ENCODE data around the gene STAG2.
"Not testable (repeated sequence)": the region's sequence is repeated elsewhere in the genome, so short reads cannot be mapped to it uniquely, and the experiment has no call there.

The STAG2 gene

DNA sequence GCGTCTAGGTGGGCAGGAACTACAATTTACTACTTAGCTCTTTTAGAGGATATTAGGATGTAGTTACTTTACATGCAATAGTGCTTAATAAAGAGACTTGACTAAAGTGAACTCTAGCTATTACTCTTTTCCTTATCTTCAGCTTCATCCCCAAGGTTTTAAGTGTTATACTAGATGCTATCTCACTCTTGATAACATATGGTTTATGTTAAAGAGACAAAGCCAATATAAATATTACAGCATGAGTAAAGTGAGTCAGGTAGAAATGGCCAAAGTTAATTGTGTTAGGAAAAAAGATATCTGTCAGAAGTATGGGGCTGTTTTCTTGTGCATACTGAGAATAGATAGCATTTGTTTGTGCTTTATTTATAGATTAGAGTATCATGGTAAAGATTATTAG lies 80.5 kb downstream of the STAG2 start:
- no peak for DNase-seq (ENCODE audit: low read depth)

DNA sequence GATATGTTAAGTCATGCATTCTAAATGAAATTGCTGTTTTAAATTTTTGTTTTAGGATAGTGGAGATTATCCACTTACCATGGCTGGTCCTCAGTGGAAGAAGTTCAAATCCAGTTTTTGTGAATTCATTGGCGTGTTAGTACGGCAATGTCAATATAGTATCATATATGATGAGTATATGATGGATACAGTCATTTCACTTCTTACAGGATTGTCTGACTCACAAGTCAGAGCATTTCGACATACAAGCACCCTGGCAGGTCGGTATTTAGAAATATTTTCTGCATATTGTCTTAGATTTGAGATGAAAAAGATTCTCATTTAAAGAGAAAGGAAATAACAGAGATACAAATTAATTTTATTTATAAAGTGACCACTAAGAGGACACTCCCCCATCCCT lies 83.6 kb downstream of the STAG2 start:
- no peak for DNase-seq (ENCODE audit: low read depth)

DNA sequence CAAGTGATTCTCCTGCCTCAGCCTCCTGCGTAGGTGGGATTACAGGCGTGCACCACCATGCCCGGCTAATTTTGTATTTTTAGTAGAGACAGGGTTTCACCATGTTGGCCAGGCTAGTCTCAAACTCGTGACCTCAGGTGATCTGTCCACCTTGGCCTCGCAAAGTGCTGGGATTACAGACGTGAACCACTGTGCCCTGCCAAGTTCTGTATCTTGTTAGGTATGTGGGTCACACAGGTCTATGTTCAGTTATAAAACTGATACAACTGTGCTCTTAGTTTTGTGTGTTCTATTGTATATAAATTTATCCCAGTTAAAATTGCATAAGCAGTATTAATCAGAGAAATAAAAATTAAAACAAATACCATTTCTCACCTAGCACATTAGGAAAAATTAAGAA lies 122.9 kb downstream of the STAG2 start:
- DNase-seq (ENCODE audit: low read depth) = not testable (repeated sequence)

DNA sequence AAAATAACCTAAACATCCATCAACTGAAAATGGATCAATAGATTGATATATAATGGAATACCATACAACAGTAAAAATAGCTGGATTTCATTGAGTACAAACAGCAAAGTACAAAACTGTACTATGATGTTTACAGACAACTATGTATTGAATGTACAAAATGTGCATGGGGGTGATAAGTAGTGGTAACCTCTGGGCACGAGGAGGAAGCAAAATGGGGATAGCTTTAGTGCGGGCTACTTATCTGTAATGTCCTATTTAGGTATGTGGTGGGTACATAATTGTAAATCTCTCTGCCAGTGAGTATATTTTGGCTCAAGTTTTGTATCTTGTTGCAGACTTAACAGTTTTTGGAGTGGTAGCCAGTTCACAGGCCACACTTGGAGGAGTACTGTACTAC lies 123.6 kb downstream of the STAG2 start:
- no peak for DNase-seq (ENCODE audit: low read depth)

DNA sequence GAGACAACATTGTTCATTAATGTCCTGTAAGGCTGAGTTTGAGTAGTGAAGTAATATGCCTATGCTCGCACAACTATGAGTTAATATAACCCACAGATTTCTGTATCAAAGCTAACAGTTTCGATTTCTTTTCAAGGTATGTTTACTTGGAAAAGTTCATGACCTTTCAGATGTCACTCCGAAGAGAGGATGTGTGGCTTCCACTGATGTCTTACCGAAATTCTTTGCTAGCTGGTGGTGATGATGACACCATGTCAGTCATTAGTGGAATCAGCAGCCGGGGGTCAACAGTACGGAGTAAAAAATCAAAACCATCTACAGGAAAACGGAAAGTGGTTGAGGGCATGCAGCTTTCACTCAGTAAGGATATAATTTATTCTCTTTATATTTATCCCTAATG lies 124.9 kb downstream of the STAG2 start:
- no peak for DNase-seq (ENCODE audit: low read depth)

DNA sequence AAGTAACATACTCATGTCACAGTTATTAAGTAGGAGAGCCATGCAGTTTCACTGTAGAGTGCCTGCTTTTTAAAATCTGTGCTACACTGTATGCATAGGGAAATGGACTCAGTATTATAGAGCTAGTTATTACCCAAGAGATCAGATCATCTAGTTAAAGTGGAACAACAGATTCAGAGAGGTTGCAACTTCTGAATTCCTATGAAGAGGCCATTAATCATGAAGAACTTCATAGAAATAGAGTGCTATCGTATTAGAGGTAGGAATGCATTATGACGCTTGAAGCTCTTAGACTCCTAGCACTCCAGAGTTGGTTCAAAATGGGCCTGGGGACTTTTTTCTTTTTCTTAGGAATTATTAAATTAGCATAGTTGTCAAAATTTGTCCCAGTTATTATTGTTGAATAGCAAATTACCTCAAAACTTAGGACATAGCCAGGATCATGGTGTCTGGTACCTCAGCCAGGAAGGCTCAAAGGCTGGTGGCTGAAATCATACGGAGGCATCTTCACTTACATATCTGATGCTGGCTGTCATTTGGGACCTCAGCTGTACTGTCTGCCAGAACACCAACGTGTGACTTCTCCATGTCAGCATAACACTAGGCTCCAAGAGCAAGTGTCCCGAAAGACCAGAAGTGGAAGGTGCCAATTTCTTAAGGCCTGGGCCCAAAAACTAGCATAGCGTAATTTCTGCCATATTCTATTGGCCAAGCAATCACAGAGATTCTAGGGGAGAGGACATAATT lies 125.7 kb downstream of the STAG2 start:
- DNase-seq (ENCODE audit: low read depth) = no peak

DNA sequence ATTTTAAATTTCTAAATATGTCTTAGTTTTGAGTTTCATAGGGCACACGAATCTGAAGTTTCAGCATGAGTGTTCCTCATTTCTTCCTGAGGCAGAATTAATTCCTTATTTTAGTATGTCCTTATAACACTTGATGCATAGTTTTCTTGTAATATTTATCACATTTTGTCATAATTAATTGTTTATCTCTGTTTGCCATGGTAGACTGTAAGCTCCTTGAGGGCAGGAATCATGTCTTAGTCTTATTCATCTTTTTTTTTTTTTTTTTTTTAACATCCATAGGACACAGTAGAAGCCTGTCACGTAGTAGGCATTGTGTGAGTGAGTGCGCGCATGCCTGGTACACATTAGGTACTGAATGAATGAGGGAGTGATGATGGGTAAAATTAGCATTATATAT lies 131.7 kb downstream of the STAG2 start:
- no peak for DNase-seq (ENCODE audit: low read depth)

DNA sequence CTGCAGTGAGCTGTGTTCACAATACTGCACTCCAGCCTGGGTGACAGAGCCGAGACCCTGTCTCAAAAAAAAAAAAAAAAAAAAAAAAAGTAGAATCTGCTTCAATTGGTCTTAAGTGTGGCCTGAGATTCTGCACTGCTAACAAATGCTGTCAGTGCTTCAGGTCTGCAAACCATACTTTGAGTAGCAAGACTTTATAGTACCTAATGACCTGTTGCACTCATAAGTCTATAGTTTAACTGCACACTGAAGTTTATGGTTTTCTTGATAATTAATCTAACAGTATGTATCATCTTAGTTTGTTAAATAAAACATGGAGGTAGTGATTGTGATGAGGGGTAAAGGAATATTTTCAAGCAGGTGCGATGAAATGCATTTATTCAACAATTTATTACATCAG lies 135.6 kb downstream of the STAG2 start:
- DNase-seq (ENCODE audit: low read depth) = no peak

DNA sequence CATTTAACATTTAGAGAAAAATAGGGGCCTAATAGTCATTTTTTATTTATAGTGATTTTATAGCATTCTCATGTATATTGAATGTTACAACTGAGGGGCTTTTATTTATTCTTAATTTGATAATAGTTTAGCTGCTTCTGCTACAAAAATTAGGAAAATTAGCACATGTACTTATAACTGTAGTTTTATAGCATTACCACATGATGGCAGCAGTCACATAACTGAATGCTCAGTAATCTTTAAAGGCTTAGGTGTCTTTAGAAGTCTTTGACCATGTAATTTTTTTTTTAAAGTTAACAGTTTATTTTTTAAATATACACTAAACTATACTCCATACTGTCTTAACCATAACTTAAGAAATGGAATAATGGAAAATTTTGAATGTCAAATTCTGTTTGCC lies 136.6 kb downstream of the STAG2 start:
- no peak for DNase-seq (ENCODE audit: low read depth)

DNA sequence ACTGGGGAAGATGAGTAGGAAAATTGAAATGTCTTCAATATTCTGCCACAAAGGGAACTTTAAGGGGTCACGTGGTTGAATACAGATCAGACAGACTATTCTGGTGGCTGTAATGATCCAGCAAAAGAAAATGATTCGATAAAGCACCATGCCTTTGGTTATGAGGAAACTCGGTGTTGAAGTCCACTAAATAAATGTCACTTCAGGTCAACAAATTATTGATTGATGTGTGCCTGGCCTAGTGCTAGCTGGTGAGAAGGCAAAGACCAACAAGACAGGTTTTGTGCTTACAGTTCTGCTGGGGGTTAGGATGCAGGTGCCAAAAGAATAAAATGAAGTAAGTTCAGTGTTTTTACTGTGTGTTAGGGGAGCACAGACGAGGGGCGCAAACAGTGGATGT lies 142.5 kb downstream of the STAG2 start:
- no peak for DNase-seq (ENCODE audit: low read depth)

DNA sequence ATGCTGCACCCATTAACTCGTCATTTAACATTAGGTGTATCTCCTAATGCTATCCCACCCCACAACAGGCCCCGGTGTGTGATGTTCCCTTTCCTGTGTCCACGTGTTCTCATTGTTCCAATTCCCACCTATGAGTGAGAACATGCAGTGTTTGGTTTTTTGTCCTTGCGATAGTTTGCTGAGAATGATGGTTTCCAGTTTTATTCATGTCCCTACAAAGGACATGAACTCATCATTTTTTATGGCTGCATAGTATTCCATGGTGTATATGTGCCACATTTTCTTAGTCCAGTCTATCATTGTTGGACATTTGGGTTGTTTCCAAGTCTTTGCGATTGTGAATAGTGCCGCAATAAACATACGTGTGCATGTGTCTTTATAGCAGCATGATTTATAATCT lies 143.0 kb downstream of the STAG2 start:
- DNase-seq (ENCODE audit: low read depth) = not testable (repeated sequence)

DNA sequence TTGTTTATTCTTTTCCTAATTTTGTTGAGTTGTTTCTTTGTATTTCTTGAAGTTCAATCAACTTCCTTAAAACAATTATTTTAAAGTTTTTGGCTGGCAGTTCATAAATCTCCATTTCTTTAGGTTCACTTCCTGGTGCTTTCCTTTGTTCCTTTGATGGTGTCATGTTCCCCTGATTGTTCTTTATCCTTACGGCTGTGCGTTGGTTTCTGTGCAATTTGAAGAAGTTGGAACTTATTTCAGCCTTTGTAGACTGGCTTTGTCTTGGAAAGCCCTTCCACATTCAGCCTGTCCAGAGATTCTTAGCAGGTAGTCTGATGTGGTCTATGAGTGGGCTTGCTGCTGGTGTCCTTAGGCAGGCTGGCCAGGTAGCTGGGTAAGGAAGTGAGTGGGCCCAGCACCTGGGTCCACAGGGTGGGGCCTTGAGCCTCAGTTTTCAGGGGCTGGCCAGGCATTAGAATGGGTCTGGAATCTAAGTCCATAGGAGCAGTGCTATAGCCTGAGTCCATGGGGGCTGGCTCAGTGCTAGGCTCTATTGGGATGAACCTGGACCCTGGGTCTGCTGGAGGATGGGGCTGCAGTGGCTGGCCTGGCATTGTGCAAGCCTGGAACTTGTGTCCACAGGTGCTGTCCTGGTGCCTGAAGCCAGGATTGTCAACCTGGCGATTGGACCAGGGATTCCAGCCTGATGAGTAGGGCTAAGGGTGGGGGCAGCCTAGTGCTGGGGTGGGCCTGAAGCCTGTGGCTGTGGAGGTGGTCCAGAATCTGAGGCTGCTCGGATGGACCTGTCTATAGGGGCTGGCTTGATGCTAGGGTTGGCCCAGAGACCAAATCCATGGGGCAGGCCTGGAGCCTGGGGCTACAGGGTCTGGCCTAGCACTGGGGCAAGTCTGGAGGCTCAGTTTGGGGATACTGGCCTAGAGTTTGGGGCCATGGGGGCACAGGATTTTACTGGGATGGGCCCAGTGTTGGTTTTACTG lies 152.4 kb downstream of the STAG2 start:
- no peak for DNase-seq (ENCODE audit: low read depth)

DNA sequence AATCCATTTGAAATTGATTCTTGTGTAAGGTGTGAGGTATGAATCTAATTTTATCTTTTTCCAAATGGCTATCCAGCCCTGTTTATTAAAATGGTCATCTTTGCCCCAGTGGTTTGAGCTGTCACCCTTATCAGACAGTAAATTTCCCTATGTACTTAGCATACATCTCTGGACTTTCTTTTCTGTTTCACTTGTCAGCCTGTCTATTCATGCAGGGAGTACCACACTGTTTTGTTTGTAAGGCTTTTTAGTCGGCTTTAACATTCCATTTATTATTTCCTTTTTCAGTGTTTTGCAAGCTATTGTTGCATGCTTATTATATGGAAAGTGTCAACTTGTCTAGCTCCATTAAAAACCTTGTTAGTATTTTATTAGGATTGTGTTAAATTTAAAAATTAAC lies 155.8 kb downstream of the STAG2 start:
- DNase-seq (ENCODE audit: low read depth) = no peak

DNA sequence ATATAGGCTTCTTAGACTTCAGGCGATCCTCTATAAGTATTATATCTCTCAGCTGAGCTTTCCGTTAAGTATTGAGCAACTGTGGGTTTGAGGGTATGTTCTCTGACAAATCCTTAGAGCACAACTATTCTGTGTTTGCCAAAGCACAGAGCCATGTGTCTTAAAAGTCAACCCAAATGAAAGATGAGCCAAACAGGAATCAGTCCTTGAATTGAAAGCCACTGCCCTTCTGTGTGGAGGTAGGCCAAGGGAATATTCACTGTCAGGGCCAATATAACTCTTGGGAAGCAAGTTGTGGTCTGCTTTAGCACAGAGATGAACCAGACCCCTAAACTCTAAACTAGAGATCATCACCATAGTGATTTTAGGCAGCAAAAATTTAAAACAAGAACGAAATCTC lies 164.0 kb downstream of the STAG2 start:
- DNase-seq (ENCODE audit: low read depth) = no peak

DNA sequence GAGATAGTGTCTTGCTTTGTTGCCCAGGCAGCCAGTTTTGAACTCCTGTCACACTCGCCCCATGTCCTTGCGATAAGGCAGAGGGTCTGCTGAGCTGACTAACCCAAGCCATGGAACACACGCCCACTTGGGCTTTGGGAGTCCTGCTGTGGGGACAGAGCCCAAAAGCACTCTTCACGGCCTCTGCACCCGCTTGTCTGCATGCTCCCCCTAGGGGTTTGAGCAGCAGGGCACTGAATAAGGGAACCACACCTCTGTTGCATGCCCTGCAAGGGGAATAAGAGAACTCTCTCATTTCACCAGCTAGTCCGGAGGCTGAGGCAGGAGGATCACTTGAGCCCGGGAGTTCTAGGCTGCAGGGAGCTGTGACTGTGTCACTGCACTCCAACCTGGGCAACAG lies 166.0 kb downstream of the STAG2 start:
- no peak for DNase-seq (ENCODE audit: low read depth)

DNA sequence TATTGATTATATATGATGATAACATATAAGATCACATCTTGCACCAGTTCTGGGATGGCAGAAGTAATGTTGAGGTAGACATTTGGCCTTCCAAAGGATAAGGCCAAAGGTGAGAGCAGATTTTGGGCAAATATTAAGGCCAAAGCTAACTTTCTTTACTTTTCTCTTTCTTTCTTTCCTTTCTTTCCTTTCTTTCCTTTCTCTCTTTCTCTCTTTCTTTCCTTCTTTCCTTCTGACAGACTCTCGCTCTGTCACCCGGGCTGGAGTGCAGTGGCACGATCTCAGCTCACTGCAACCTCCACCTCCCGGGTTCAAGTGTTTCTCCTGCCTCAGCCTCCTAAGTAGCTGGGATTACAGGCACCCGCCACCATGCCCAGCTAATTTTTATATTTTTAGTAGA lies 170.9 kb downstream of the STAG2 start:
- DNase-seq (ENCODE audit: low read depth) = not testable (repeated sequence)

DNA sequence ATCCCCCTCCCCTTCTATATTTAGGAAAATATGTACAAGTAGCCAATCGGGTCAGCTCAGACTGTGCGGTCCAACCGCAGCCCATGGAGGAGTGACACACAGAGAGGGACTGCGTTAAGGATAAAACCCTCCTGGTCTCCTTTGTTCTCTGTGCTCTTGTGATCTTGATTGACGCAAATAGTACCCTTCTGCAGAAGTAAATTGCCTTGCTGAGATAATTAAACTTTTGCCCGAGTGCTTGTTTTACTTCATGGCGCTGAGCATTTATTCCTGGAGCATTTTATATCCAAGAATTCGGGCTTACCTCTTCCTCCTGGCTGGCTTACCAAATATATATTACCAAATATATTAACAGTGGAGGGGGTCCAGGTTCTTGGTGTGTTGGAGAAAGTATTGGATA lies 184.2 kb downstream of the STAG2 start:
- no peak for DNase-seq (ENCODE audit: low read depth)

DNA sequence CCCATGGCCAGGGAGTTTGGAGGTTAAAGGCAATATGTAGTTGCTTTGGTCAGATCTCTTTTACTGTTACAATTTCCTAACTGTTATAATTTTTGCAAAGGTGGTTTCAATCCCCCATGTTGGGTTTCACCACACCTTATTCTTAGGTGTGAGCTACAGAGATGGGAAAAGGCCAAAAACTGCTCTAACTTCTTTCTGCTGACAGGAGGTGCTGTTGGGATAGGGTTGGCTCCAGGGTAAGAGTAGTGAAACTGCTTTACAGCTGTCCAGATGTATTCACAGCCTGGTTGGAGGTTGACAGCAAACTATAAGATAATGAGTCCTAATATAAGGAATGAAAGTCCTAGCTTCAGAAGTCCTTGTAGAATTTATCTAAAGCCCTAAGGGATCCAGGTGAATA lies 189.7 kb downstream of the STAG2 start:
- DNase-seq (ENCODE audit: low read depth) = no peak
